ENCODE data around the gene TUBGCP4. TPM values are rescaled to one million over a fixed set of nuclear protein-coding genes. Genes with fewer than 3 reads are reported as not detected.
A peak's percentile ranks its signal among the peaks of the same experiment; 100 is the strongest.

TUBGCP4 gene
- total and polyA plus RNA-seq, 9 of the 15 experiments (the other 6 are each of a cell fraction or from before 2014, with no cell fraction given) = 10.7 to 50.2 (median 29.6) TPM

- in situ Hi-C loops (cut with MboI) = no loop called here
- Histone ChIP-seq H2AFZ (ENCODE audit: low read depth, low read length) (peak overlapping the region; percentile 98), H3K79me2 (ENCODE audit: control insufficient read depth, insufficient read depth, low read length) (peaks cover 66% of the 10 kb centered on the region), H3K4me2 (ENCODE audit: insufficient read depth, low read length) (peak overlapping the region; percentile 93), H3K27ac (ENCODE audit: extremely low read depth, low read depth, low read length) (peak overlapping the region; percentile 89), H3K4me3 (peak overlapping the region; percentile 74), H3K9me3 (replicated peaks; ENCODE audit: control insufficient read depth, insufficient read depth, low read depth, low read length) (no peaks in the 10 kb centered on the region), H3K9me1 (ENCODE audit: control insufficient read depth, insufficient read depth, low read length) (no peaks in the 10 kb centered on the region), H3K4me1 (replicated peaks in 1 of 2; ENCODE audit: control insufficient read depth in 2 of 2, insufficient read depth in 2 of 2, low read length in 2 of 2) (peaks cover 13 to 16% of the 10 kb centered on the region in 2 experiments; a peak in 4 of 5 replicates), H4K20me1 (replicated peaks; ENCODE audit: control insufficient read depth, insufficient read depth, low read length) (0 out of 2 replicates have a peak, but pooled peaks cover 5% of the 10 kb centered on the region), H3K36me3 (ENCODE audit: control insufficient read depth, insufficient read depth, low read length) (peaks cover 57% of the 10 kb centered on the region), H3K9ac (ENCODE audit: insufficient read depth in 1 of 2, low read depth in 2 of 2, low read length in 2 of 2) (peak overlapping the region; percentile 83 to 98), H3K27me3 (ENCODE audit: control insufficient read depth in 2 of 2, insufficient read depth in 2 of 2, low read length in 2 of 2) (no peaks in the 10 kb centered on the region)
- FAIRE-seq = peak; percentile 75
- ChIA-PET POLR2A (interaction anchor here (0.6 to 1.8 kb wide), 6 partner anchors 9 to 93 kb away, joined by 3 to 6 read pairs (median 3); no protein-coding TSS in a partner anchor), CTCF (ENCODE audit: low intra/inter-chr PET ratio) (interaction anchor here (0.6 kb wide), 1 partner anchor 140 kb away, joined by 8 read pairs; no protein-coding TSS in a partner anchor)
- DNase-seq (ENCODE audit: extremely low read depth in 1 of 4, low spot score in 3 of 4) = peak; percentile 59 to 64 (median 63)
- peak; percentile 82 for ATAC-seq
- intact Hi-C loops (cut with micrococcal nuclease) = loop anchor here (5.0 kb wide), 1 partner anchor 142 kb away; no protein-coding TSS in a partner anchor
- no TSS peak for BruUV-seq (replicated peaks)
- WGBS (ENCODE audit: insufficient coverage, low coverage, missing lambda C conversion rate) = 0% methylated on average over 29 of the region's 45 CpGs
- TF ChIP-seq ZNF77 (CRISPR knock-in tag; IDR thresholded peaks at IDR 0.05) = no peak
- TF ChIP-seq RBM17 (IDR thresholded peaks at IDR 0.05; ENCODE audit: borderline replicate concordance, low read depth, low read length) = no peak
- peak; percentile 84; the same call in 1 of the 2 replicates for TF ChIP-seq PHF8 (IDR thresholded peaks at IDR 0.05; ENCODE audit: borderline replicate concordance, low read length)
- peak in 1 of 2 experiments; percentile 77; a peak in 1 of 4 replicates for TF ChIP-seq HDAC1 (IDR thresholded peaks at IDR 0.05)
- peak; percentile 64 for TF ChIP-seq PHF20 (IDR thresholded peaks at IDR 0.05; ENCODE audit: partially characterized antibody)
- TF ChIP-seq MAX (CRISPR knock-in tag; IDR thresholded peaks at IDR 0.05) = no peak
- no peak for TF ChIP-seq ZNF696 (CRISPR knock-in tag; conservative IDR thresholded peaks at IDR 0.05)
- TF ChIP-seq SAP30 (IDR thresholded peaks at IDR 0.05; ENCODE audit: borderline replicate concordance, insufficient read depth, low read depth, low read length, poor library complexity, severe bottlenecking) = peak; percentile 54
- peak; percentile 64 for TF ChIP-seq PCBP1 (IDR thresholded peaks at IDR 0.05; ENCODE audit: low read depth, low read length, poor library complexity, severe bottlenecking)
- no peak for TF ChIP-seq CHD2 (IDR thresholded peaks at IDR 0.05; ENCODE audit: low read depth, low read length)
- peak; percentile 33 for TF ChIP-seq ZBTB7A (IDR thresholded peaks at IDR 0.05; ENCODE audit: borderline replicate concordance, control insufficient read depth, low read depth, low read length)
- TF ChIP-seq ZNF644 (tag; IDR thresholded peaks at IDR 0.05; ENCODE audit: low read depth) = 0 out of 2 replicates have a peak, but pooled peaks have one; percentile 43
- 0 out of 2 replicates have a peak, but pooled peaks have one; percentile 61 for TF ChIP-seq MIER1 (IDR thresholded peaks at IDR 0.05; ENCODE audit: low read depth)
- peak; percentile 90 to 93; a peak in 3 of 4 replicates for TF ChIP-seq SIN3A (IDR thresholded peaks at IDR 0.05; ENCODE audit: borderline replicate concordance in 2 of 2, control insufficient read depth in 1 of 2, low read depth in 2 of 2, low read length in 2 of 2)
These were observed 459 bp upstream of the TUBGCP4 start for GRCh38 chr15:43370310-43370974.

Measured in K562 (cell line).